Neuronal stem cell (in vitro differentiated cells): ENCODE data around the gene PSMD6.

Experiments used
- DNase-seq: peaks from one replicate; pipeline ENCODE4 v3.0.0-alpha.2; 2013; ENCODE audit warnings: low spot score
- H2AFZ ChIP-seq: one replicate; pipeline ENCODE4 v1.6.1; 2013; ENCODE audit warnings: mild to moderate bottlenecking, low read length, inconsistent platforms
- H2AK5ac ChIP-seq: 2 replicates; pipeline ENCODE4 v1.6.1; 2013; ENCODE audit warnings: low read depth, mild to moderate bottlenecking, inconsistent platforms, low read length, moderate library complexity, mixed read lengths
- H2BK120ac ChIP-seq: 2 replicates; pipeline ENCODE4 v1.6.1; 2013; ENCODE audit warnings: low read depth, mild to moderate bottlenecking, inconsistent platforms, low read length, moderate library complexity, mixed read lengths
- H2BK12ac ChIP-seq: one replicate; pipeline ENCODE4 v1.6.1; 2013; ENCODE audit warnings: low read length, inconsistent platforms
- H2BK15ac ChIP-seq: 2 replicates; pipeline ENCODE4 v1.6.1; 2013; ENCODE audit warnings: mild to moderate bottlenecking, low read length, inconsistent platforms, mixed read lengths
- H2BK5ac ChIP-seq: one replicate; pipeline ENCODE4 v1.6.1; 2013; ENCODE audit warnings: inconsistent platforms, mild to moderate bottlenecking, low read length, moderate library complexity
- H3K14ac ChIP-seq: one replicate; pipeline ENCODE4 v1.6.1; 2013; ENCODE audit warnings: low read length, inconsistent platforms
- H3K18ac ChIP-seq: 2 replicates; pipeline ENCODE4 v1.6.1; 2013; ENCODE audit warnings: low read length, inconsistent platforms
- H3K23ac ChIP-seq: 2 replicates; pipeline ENCODE4 v1.6.1; 2013; ENCODE audit warnings: low read depth, mild to moderate bottlenecking, mixed read lengths, low read length, inconsistent platforms; ENCODE audit not compliant: poor library complexity
- H3K27ac ChIP-seq: replicated peaks from 3 replicates; pipeline ENCODE4 v1.5.1; 2013; ENCODE audit warnings: low read length, inconsistent platforms
- H3K27me3 ChIP-seq, 3 experiments: 2 replicates each; pipeline ENCODE4 v1.6.1; 2013; ENCODE audit warnings: low read length in 3 of 3, mild to moderate bottlenecking in 2 of 3, inconsistent platforms in 1 of 3, low read depth in 1 of 3, mixed read lengths in 1 of 3, moderate library complexity in 1 of 3; ENCODE audit not compliant: control insufficient read depth in 3 of 3, insufficient read depth in 3 of 3
- H3K36me3 ChIP-seq, 2 donors: replicated peaks in 1 of 2; 2 replicates each; pipeline ENCODE4 v1.6.1; 2013; ENCODE audit warnings: low read length in 2 of 2; ENCODE audit not compliant: control insufficient read depth in 2 of 2, insufficient read depth in 2 of 2
- H3K4ac ChIP-seq: 2 replicates; pipeline ENCODE4 v1.6.1; 2013; ENCODE audit warnings: inconsistent platforms, mild to moderate bottlenecking, low read length, moderate library complexity
- H3K4me1 ChIP-seq, 2 donors: 1 replicate in 1 of 2; 2 replicates in 1 of 2; pipeline ENCODE4 v1.6.1; 2013; ENCODE audit warnings: low read length in 2 of 2, low read depth in 1 of 2; ENCODE audit not compliant: control insufficient read depth in 2 of 2, insufficient read depth in 1 of 2
- H3K4me2 ChIP-seq: one replicate; pipeline ENCODE4 v1.6.1; 2013; ENCODE audit warnings: mild to moderate bottlenecking, low read length, inconsistent platforms; ENCODE audit not compliant: insufficient read depth, poor library complexity, severe bottlenecking
- H3K4me3 ChIP-seq, 2 donors: 2 replicates each; pipeline ENCODE4 v1.5.1; 2013; ENCODE audit warnings: low read length in 2 of 2, mild to moderate bottlenecking in 2 of 2, inconsistent platforms in 1 of 2, moderate library complexity in 1 of 2
- H3K79me1 ChIP-seq: one replicate; pipeline ENCODE4 v1.6.1; 2013; ENCODE audit warnings: low read depth, mild to moderate bottlenecking, inconsistent platforms, low read length, moderate library complexity
- H3K9ac ChIP-seq: one replicate; pipeline ENCODE4 v1.6.1; 2013; ENCODE audit warnings: mild to moderate bottlenecking, low read depth, low read length, inconsistent platforms; ENCODE audit not compliant: poor library complexity
- H3K9me3 ChIP-seq, 2 donors: replicated peaks in 1 of 2; 2 replicates each; pipeline versions ENCODE3 to v1.6.1; 2013; ENCODE audit warnings: low read length in 2 of 2, mild to moderate bottlenecking in 2 of 2, inconsistent platforms in 1 of 2, low read depth in 1 of 2, mixed read lengths in 1 of 2, moderate library complexity in 1 of 2; ENCODE audit not compliant: control insufficient read depth in 2 of 2, insufficient read depth in 1 of 2
- H4K8ac ChIP-seq: one replicate; pipeline ENCODE4 v1.6.1; 2013; ENCODE audit warnings: low read depth, mild to moderate bottlenecking, inconsistent platforms, low read length, moderate library complexity
- H4K91ac ChIP-seq: one replicate; pipeline ENCODE4 v1.6.1; 2013; ENCODE audit warnings: low read length, low read depth, mild to moderate bottlenecking, inconsistent platforms; ENCODE audit not compliant: poor library complexity
- WGBS, 2 donors: extraction: QIAGEN DNeasy Blood & Tissue Kit; methylation state at CpG; one replicate each; pipeline ENCODE4 v1.1.7; 2013; ENCODE audit warnings: missing lambda C conversion rate in 2 of 2, mixed read lengths in 1 of 2; ENCODE audit not compliant: insufficient read length in 2 of 2, insufficient replicate concordance in 1 of 2; ENCODE audit errors: extremely low coverage in 2 of 2; 5-methylcytosine and 5-hydroxymethylcytosine counted together

The PSMD6 gene

DNA sequence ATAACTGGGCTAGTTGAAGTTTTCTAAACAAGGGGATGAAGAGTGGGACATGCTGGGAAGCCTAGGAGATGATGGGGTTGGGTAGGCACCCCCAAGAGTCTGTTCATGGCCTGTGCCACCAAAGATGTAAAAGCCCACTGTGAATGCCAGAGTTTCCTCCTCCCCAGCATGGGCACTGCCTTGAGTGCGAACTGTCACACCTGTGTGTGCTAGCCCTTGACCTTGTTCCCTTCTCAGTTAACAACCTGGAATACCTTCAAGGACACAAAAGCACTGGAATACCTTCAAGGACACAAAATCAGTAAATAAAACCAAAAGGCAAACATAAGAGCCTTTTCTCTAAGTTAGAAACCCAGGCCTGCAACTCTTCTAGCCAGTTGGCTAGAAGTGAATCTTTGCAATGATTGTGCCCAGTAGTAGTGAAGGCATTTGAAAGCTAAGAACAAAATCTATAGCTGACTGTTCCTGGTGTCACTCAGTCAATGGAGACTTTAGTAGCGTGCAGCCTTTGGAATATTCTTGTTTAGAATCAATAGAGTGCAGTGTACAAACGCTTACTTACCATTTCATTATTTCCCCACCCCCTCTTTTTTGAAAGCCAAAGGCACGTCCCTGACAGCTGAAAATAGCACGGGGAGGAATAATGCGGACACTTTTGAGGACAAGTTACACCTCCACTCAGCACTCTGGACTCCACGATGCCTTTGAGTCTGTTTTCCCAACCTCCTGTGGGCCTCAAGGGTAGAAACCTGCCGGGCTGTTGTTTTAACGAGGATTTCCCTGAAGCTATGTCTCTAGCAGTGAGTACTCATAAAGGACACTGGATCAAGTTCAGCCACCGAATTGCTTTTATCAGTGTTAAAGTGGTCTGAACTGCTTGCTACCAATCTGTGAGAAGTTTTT lies 24.2 kb downstream of the PSMD6 start:
- H2BK12ac ChIP-seq, result no peak overlapping the region
- peaks cover 3% of the 10 kb centered on the region for H3K79me1 ChIP-seq
- H2AK5ac ChIP-seq, result no peak overlapping the region
- no peak overlapping the region for H3K9ac ChIP-seq
- no peaks in the 10 kb centered on the region for H3K9me3 ChIP-seq
- no peak overlapping the region for H3K27ac ChIP-seq
- H3K23ac ChIP-seq, result no peak overlapping the region
- no peak overlapping the region for H2BK5ac ChIP-seq
- no peak overlapping the region for H3K14ac ChIP-seq
- H3K4me3 ChIP-seq, result no peak overlapping the region
- no peak overlapping the region for H4K91ac ChIP-seq
- H3K27me3 ChIP-seq, result no peaks in the 10 kb centered on the region
- no peak overlapping the region for H2AFZ ChIP-seq
- peaks cover 24 to 96% of the 10 kb centered on the region in 2 donors for H3K36me3 ChIP-seq
- WGBS, 2 donors, result no CpG with 5 or more reads among the region's 10 CpGs
- no peak overlapping the region for H2BK120ac ChIP-seq
- no peak overlapping the region for H3K4me2 ChIP-seq
- H3K4ac ChIP-seq, result no peak overlapping the region
- no peak overlapping the region for H3K18ac ChIP-seq
- DNase-seq, result no peak
- H3K4me1 ChIP-seq, result peaks cover 0 to 10% of the 10 kb centered on the region in 2 donors
- no peak overlapping the region for H2BK15ac ChIP-seq
- H4K8ac ChIP-seq, result no peak overlapping the region

DNA sequence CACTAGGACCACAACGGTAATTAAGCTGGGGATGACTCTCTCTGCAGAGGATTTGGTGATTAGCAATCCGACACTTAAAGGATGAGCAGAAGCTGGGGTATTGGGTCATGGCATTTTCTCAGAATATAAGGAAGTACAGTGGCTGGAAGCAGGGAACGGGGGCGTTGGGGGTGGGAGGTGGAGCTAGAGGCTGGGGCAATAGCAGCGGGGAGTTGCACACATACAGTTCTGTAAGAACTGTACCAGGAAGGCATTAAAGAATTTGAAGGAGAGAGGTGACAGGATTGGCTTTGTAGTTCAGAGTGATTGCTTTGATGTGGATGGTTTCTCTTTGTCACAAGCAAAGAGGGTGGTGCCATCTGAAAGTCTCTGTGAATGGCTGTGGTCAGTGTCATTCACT lies 28.2 kb downstream of the PSMD6 start:
- Histone ChIP-seq H3K9ac (no peak overlapping the region), H3K14ac (no peak overlapping the region), H3K27me3 (no peaks in the 10 kb centered on the region), H3K9me3 (no peaks in the 10 kb centered on the region), H4K8ac (no peak overlapping the region), H3K79me1 (peaks cover 3% of the 10 kb centered on the region), H3K23ac (no peak overlapping the region), H3K18ac (no peak overlapping the region), H3K27ac (peak overlapping the region; percentile 15), H3K4me3 (no peak overlapping the region), H2AFZ (no peak overlapping the region), H3K4me2 (no peak overlapping the region), H4K91ac (no peak overlapping the region), H3K36me3 (peaks cover 36 to 93% of the 10 kb centered on the region in 2 donors), H2BK12ac (no peak overlapping the region), H3K4ac (no peak overlapping the region), H2AK5ac (no peak overlapping the region), H2BK5ac (no peak overlapping the region), H2BK15ac (no peak overlapping the region), H2BK120ac (no peak overlapping the region), H3K4me1 (peaks cover 0 to 14% of the 10 kb centered on the region in 2 donors)
- WGBS, 2 donors, result no CpG with 5 or more reads among the region's 5 CpGs
- no peak for DNase-seq

DNA sequence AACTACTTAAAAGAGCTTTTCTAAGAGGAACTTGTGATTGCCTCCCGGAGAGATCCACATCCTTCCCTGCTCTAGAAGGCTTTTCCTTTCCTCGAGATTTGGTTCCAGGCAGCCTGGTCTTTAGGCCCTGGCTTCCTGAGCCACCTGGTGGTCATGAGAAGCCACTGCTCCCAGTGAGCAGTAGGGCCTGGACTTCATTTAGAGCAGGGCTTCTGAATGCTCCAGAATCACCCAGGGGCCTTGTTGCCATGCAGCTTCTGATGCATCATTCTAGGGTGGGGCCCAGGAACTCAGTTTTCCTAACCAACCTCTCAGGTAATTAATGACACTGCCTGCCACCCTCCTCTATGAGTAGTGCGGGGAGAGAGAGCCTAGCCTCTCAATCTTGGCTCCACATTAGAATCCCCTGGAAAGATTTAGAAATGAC lies 29.6 kb downstream of the PSMD6 start:
- Histone ChIP-seq H3K79me1 (peaks cover 3% of the 10 kb centered on the region), H3K4me3 (no peak overlapping the region), H2AFZ (no peak overlapping the region), H3K36me3 (peaks cover 41 to 93% of the 10 kb centered on the region in 2 donors), H3K9ac (no peak overlapping the region), H3K4me1 (peaks cover 0 to 14% of the 10 kb centered on the region in 2 donors), H3K4ac (no peak overlapping the region), H3K27ac (peak overlapping the region; percentile 61), H2AK5ac (no peak overlapping the region), H2BK5ac (no peak overlapping the region), H4K8ac (no peak overlapping the region), H3K18ac (no peak overlapping the region), H3K27me3 (no peaks in the 10 kb centered on the region), H4K91ac (no peak overlapping the region), H3K14ac (no peak overlapping the region), H2BK120ac (no peak overlapping the region), H2BK15ac (no peak overlapping the region), H2BK12ac (peak overlapping the region; percentile 30), H3K9me3 (no peaks in the 10 kb centered on the region), H3K23ac (no peak overlapping the region), H3K4me2 (no peak overlapping the region)
- WGBS, 2 donors, result no CpG with 5 or more reads among the region's 3 CpGs
- peak; percentile 63 for DNase-seq

DNA sequence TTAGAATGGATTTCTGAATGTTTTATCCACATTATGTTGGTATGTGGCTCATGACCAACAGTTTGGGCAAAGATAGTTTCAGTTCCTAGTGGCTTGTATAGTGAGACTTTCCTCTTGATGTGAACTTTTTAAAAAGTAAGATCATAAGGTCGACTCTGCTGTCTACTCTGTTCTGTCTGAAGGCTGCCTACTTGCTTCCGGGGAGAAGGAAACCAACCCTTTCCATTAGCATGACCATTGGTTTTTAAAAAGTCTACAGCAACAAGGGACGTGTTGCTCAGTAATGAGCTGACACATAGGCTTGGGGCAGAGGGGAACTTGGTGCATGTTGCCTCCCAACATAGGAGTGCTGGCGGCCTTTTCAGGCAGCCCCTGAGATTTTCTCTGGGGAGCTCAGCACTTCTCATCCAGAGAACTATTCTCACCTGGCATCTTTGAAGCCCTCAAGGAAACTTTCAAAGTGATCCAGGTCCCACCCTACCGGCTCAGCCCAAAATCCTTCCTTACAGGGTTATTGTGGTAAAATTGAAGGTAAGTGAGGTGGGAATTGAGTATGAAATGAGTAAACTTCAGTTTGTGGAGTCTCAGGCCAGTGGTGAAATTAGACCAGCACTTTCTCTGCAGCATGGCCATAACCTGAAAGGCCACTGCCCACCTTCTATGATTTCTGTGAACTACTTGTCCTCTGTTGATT lies 30.6 kb downstream of the PSMD6 start:
- Histone ChIP-seq H3K4me3 (no peak overlapping the region), H3K14ac (no peak overlapping the region), H2BK12ac (no peak overlapping the region), H3K4me2 (no peak overlapping the region), H2BK5ac (no peak overlapping the region), H2BK120ac (no peak overlapping the region), H3K18ac (no peak overlapping the region), H3K4me1 (peaks cover 0 to 14% of the 10 kb centered on the region in 2 donors), H3K23ac (no peak overlapping the region), H3K79me1 (peaks cover 3% of the 10 kb centered on the region), H3K9me3 (no peaks in the 10 kb centered on the region), H2AFZ (no peak overlapping the region), H3K4ac (no peak overlapping the region), H3K27me3 (no peaks in the 10 kb centered on the region), H4K91ac (no peak overlapping the region), H3K36me3 (peaks cover 43 to 92% of the 10 kb centered on the region in 2 donors), H3K9ac (no peak overlapping the region), H4K8ac (no peak overlapping the region), H2AK5ac (no peak overlapping the region), H3K27ac (peak overlapping the region; percentile 30), H2BK15ac (no peak overlapping the region)
- WGBS, 2 donors, result no CpG with 5 or more reads among the region's 5 CpGs
- no peak for DNase-seq
